GM23338 (cell line): ENCODE measurements around the gene PIAS1. TPM values are rescaled to one million over a fixed set of nuclear protein-coding genes. Genes with fewer than 3 reads are reported as not detected.

Source experiments
- ATAC-seq: fragments of 200-7000 bp; cut with Tn5 transposase; 3 replicates; pipeline ENCODE4 v1.9.1; 2020
- DNase-seq: peaks from one replicate; pipeline ENCODE4 v3.0.0-alpha.2; 2015; ENCODE audit warnings: low spot score
- H2AFZ ChIP-seq: fragments of 200-600 bp; sonication (generic); 2 replicates; pipeline ENCODE4 v1.8.0; 2016; ENCODE audit warnings: antibody characterized with exemption, mild to moderate bottlenecking, moderate library complexity
- H3F3A ChIP-seq: fragments of 200-600 bp; sonication (generic); replicated peaks from 2 replicates; pipeline ENCODE4 v1.8.0; 2017; ENCODE audit warnings: antibody characterized with exemption, mixed run types, low read depth
- H3K27ac ChIP-seq: fragments of 200-600 bp; sonication (generic); 2 replicates; pipeline ENCODE4 v1.6.1; 2016; ENCODE audit warnings: low read depth
- H3K27me3 ChIP-seq: fragments of 200-600 bp; sonication (generic); 2 replicates; pipeline ENCODE4 v1.8.0; 2016; ENCODE audit warnings: mild to moderate bottlenecking, mixed run types, moderate library complexity; ENCODE audit not compliant: insufficient read depth
- H3K36me3 ChIP-seq: fragments of 200-600 bp; sonication (generic); 2 replicates; pipeline ENCODE4 v1.8.0; 2016; ENCODE audit warnings: mild to moderate bottlenecking; ENCODE audit not compliant: insufficient read depth
- H3K4me1 ChIP-seq: fragments of 200-600 bp; sonication (generic); 2 replicates; pipeline ENCODE4 v1.8.0; 2016; ENCODE audit warnings: mild to moderate bottlenecking, moderate library complexity; ENCODE audit not compliant: insufficient read depth
- H3K4me2 ChIP-seq: fragments of 200-600 bp; sonication (generic); 2 replicates; pipeline ENCODE4 v1.7.1; 2017; ENCODE audit warnings: mixed run types
- H3K4me3 ChIP-seq: fragments of 200-600 bp; sonication (generic); 2 replicates; pipeline ENCODE4 v1.6.1; 2016; ENCODE audit warnings: mixed run types
- H3K79me2 ChIP-seq: fragments of 200-600 bp; sonication (generic); replicated peaks from 2 replicates; pipeline ENCODE4 v1.8.0; 2017; ENCODE audit warnings: mild to moderate bottlenecking; ENCODE audit not compliant: insufficient read depth
- H3K9me2 ChIP-seq: fragments of 200-600 bp; sonication (generic); 2 replicates; pipeline ENCODE4 v1.8.0; 2017; ENCODE audit not compliant: insufficient read depth
- H4K20me1 ChIP-seq: fragments of 200-600 bp; sonication (generic); replicated peaks from 2 replicates; pipeline ENCODE4 v1.8.0; 2017; ENCODE audit warnings: mild to moderate bottlenecking; ENCODE audit not compliant: insufficient read depth
- H3K27ac Mint-ChIP-seq: 2 replicates; pipeline ENCODE4 v1.8.0; 2020; ENCODE audit warnings: inconsistent platforms, mild to moderate bottlenecking, moderate library complexity, mixed read lengths
- H3K27me3 Mint-ChIP-seq: 3 replicates; pipeline ENCODE4 v1.8.0; 2022; ENCODE audit warnings: low read depth, mild to moderate bottlenecking, moderate library complexity, mixed read lengths, inconsistent platforms; ENCODE audit not compliant: insufficient read depth, poor library complexity
- H3K36me3 Mint-ChIP-seq: 3 replicates; pipeline ENCODE4 v1.8.0; 2021; ENCODE audit warnings: low read depth, mild to moderate bottlenecking, inconsistent platforms, moderate library complexity, mixed read lengths
- H3K4me1 Mint-ChIP-seq: 3 replicates; pipeline ENCODE4 v1.8.0; 2020; ENCODE audit warnings: mild to moderate bottlenecking, inconsistent platforms, mixed read lengths
- H3K4me3 Mint-ChIP-seq: 3 replicates; pipeline ENCODE4 v1.8.0; 2021; ENCODE audit warnings: moderate library complexity, mild to moderate bottlenecking, inconsistent platforms, mixed read lengths
- H3K9me3 Mint-ChIP-seq: 3 replicates; pipeline ENCODE4 v1.8.0; 2020; ENCODE audit warnings: moderate library complexity, mild to moderate bottlenecking, inconsistent platforms, mixed read lengths
- CREB1 ChIP-seq: fragments of 250-450 bp; sonication (Bioruptor Pico); IDR thresholded peaks from 2 replicates; pipeline ENCODE4 v1.5.0; 2020; ENCODE audit warnings: low read depth, mild to moderate bottlenecking, moderate library complexity
- CTCF ChIP-seq, 2 experiments: fragments of 200-600 bp in 1 of 2; sonication (generic) in 1 of 2; conservative IDR thresholded peaks; 2 replicates each; pipeline versions ENCODE4 v1.5.1 to v1.6.1; 2016 to 2017; ENCODE audit warnings: antibody characterized with exemption in 2 of 2, low read depth in 2 of 2, mild to moderate bottlenecking in 2 of 2, moderate library complexity in 1 of 2
- ETS1 ChIP-seq: IDR thresholded peaks from 2 replicates; pipeline ENCODE4 v1.6.1; 2016; ENCODE audit warnings: antibody characterized with exemption
- EZH2 ChIP-seq: fragments of 200-600 bp; sonication (generic); IDR thresholded peaks from one replicate; pipeline ENCODE4 v1.8.0; 2017; ENCODE audit warnings: antibody characterized with exemption, mild to moderate bottlenecking, low read depth; ENCODE audit not compliant: unreplicated experiment
- EZH2phosphoT487 ChIP-seq: fragments of 200-600 bp; sonication (generic); IDR thresholded peaks from one replicate; pipeline ENCODE4 v1.8.1; 2018; ENCODE audit warnings: antibody characterized with exemption; ENCODE audit not compliant: unreplicated experiment
- JUNB ChIP-seq: IDR thresholded peaks from one replicate; pipeline ENCODE4 v1.6.1; 2016; ENCODE audit warnings: antibody characterized with exemption; ENCODE audit not compliant: unreplicated experiment
- NANOG ChIP-seq: IDR thresholded peaks from 2 replicates; pipeline ENCODE4 v1.6.1; 2016; ENCODE audit warnings: antibody characterized with exemption, borderline replicate concordance
- STAT1 ChIP-seq: IDR thresholded peaks from one replicate; pipeline ENCODE4 v1.6.1; 2016; ENCODE audit warnings: antibody characterized with exemption; ENCODE audit not compliant: unreplicated experiment
- ZNF114 ChIP-seq: fragments of 250-450 bp; sonication (Bioruptor Pico); IDR thresholded peaks from 2 replicates; pipeline ENCODE4 v1.5.0; 2020; ENCODE audit warnings: mild to moderate bottlenecking, moderate library complexity
- ZNF331 ChIP-seq: fragments of 250-450 bp; sonication (Bioruptor Pico); IDR thresholded peaks from 2 replicates; pipeline ENCODE4 v1.5.0; 2020; ENCODE audit warnings: low read depth, mild to moderate bottlenecking, moderate library complexity
- ZNF462 ChIP-seq: fragments of 250-450 bp; sonication (Bioruptor Pico); IDR thresholded peaks from 2 replicates; pipeline ENCODE4 v1.5.0; 2020; ENCODE audit warnings: mild to moderate bottlenecking, moderate library complexity
- polyA plus RNA-seq: library from polyadenylated mRNA; unstranded; fragments of >200 nt; fragmentation: Nextera tagmentation; extraction: Ambion mirVana; gene quantifications from 2 replicates; pipeline ENCODE4 v1.2.1, GENCODE V29; 2016
- total RNA-seq: library from RNA; depleted of rRNA; stranded (reverse); fragments of >200 nt; shearing (Covaris generic); gene quantifications from 2 replicates; pipeline ENCODE4 v1.2.3, GENCODE V29; 2014

The PIAS1 gene
- total and polyA plus RNA-seq, 2 experiments from 2014 or later = 30.7 to 32.1 TPM

GRCh38 chr15:68204776-68205557, 150.9 kb downstream of the PIAS1 start, which contains the start of gene CALML4:
CALML4 (minus strand) TSS chr15:68205332; CDS start chr15:68205247, 85 bp downstream.
- Histone ChIP-seq H4K20me1 (peaks cover 21% of the 10 kb centered on the region), H3K36me3 (no peaks in the 10 kb centered on the region), H3K4me1 (peaks cover 45% of the 10 kb centered on the region), H3K79me2 (peaks cover 19% of the 10 kb centered on the region), H3F3A (peaks cover 8% of the 10 kb centered on the region; the same call in 1 of the 2 replicates), H3K9me2 (no peaks in the 10 kb centered on the region), H3K4me3 (peak within 1 kb of the TSS; percentile 38), H3K27me3 (no peaks in the 10 kb centered on the region), H3K4me2 (peak within 1 kb of the TSS; percentile 71), H3K27ac (peak within 1 kb of the TSS; percentile 90), H2AFZ (no peak within 1 kb of the TSS)
- DNase-seq (peak; percentile 42), ATAC-seq (no peak)
- Mint-ChIP-seq H3K36me3 (peaks cover 12% of the 10 kb centered on the region), H3K4me3 (no peak within 1 kb of the TSS; the same call in 2 of the 3 replicates), H3K9me3 (no peaks in the 10 kb centered on the region), H3K4me1 (peaks cover 62% of the 10 kb centered on the region), H3K27me3 (peaks cover 26% of the 10 kb centered on the region), H3K27ac (peak within 1 kb of the TSS; percentile 87)
- TF ChIP-seq EZH2 (no peak), ETS1 (no peak), CREB1 (CRISPR knock-in tag) (no peak), JUNB (no peak), EZH2phosphoT487 (no peak), ZNF462 (no peak), ZNF331 (CRISPR knock-in tag) (no peak), STAT1 (no peak), ZNF114 (CRISPR knock-in tag) (no peak), CTCF (conservative IDR thresholded peaks at IDR 0.05; ENCODE audit: low read depth in 2 of 2) (no peak), NANOG (no peak)
